GM23338 (cell line): ENCODE data around the gene CAPN8. TPM values are rescaled to one million over a fixed set of nuclear protein-coding genes. Genes with fewer than 3 reads are reported as not detected.

Experiments used
- ATAC-seq: fragments of 200-7000 bp; cut with Tn5 transposase; 3 replicates; pipeline ENCODE4 v1.9.1; 2020
- DNase-seq: peaks from one replicate; pipeline ENCODE4 v3.0.0-alpha.2; 2015; ENCODE audit warnings: low spot score
- H2AFZ ChIP-seq: fragments of 200-600 bp; sonication (generic); 2 replicates; pipeline ENCODE4 v1.8.0; 2016; ENCODE audit warnings: antibody characterized with exemption, mild to moderate bottlenecking, moderate library complexity
- H3F3A ChIP-seq: fragments of 200-600 bp; sonication (generic); replicated peaks from 2 replicates; pipeline ENCODE4 v1.8.0; 2017; ENCODE audit warnings: antibody characterized with exemption, mixed run types, low read depth
- H3K27ac ChIP-seq: fragments of 200-600 bp; sonication (generic); 2 replicates; pipeline ENCODE4 v1.6.1; 2016; ENCODE audit warnings: low read depth
- H3K27me3 ChIP-seq: fragments of 200-600 bp; sonication (generic); 2 replicates; pipeline ENCODE4 v1.8.0; 2016; ENCODE audit warnings: mild to moderate bottlenecking, mixed run types, moderate library complexity; ENCODE audit not compliant: insufficient read depth
- H3K36me3 ChIP-seq: fragments of 200-600 bp; sonication (generic); 2 replicates; pipeline ENCODE4 v1.8.0; 2016; ENCODE audit warnings: mild to moderate bottlenecking; ENCODE audit not compliant: insufficient read depth
- H3K4me1 ChIP-seq: fragments of 200-600 bp; sonication (generic); 2 replicates; pipeline ENCODE4 v1.8.0; 2016; ENCODE audit warnings: mild to moderate bottlenecking, moderate library complexity; ENCODE audit not compliant: insufficient read depth
- H3K4me2 ChIP-seq: fragments of 200-600 bp; sonication (generic); 2 replicates; pipeline ENCODE4 v1.7.1; 2017; ENCODE audit warnings: mixed run types
- H3K4me3 ChIP-seq: fragments of 200-600 bp; sonication (generic); 2 replicates; pipeline ENCODE4 v1.6.1; 2016; ENCODE audit warnings: mixed run types
- H3K79me2 ChIP-seq: fragments of 200-600 bp; sonication (generic); replicated peaks from 2 replicates; pipeline ENCODE4 v1.8.0; 2017; ENCODE audit warnings: mild to moderate bottlenecking; ENCODE audit not compliant: insufficient read depth
- H3K9me2 ChIP-seq: fragments of 200-600 bp; sonication (generic); 2 replicates; pipeline ENCODE4 v1.8.0; 2017; ENCODE audit not compliant: insufficient read depth
- H4K20me1 ChIP-seq: fragments of 200-600 bp; sonication (generic); replicated peaks from 2 replicates; pipeline ENCODE4 v1.8.0; 2017; ENCODE audit warnings: mild to moderate bottlenecking; ENCODE audit not compliant: insufficient read depth
- H3K27ac Mint-ChIP-seq: 2 replicates; pipeline ENCODE4 v1.8.0; 2020; ENCODE audit warnings: inconsistent platforms, mild to moderate bottlenecking, moderate library complexity, mixed read lengths
- H3K27me3 Mint-ChIP-seq: 3 replicates; pipeline ENCODE4 v1.8.0; 2022; ENCODE audit warnings: low read depth, mild to moderate bottlenecking, moderate library complexity, mixed read lengths, inconsistent platforms; ENCODE audit not compliant: insufficient read depth, poor library complexity
- H3K36me3 Mint-ChIP-seq: 3 replicates; pipeline ENCODE4 v1.8.0; 2021; ENCODE audit warnings: low read depth, mild to moderate bottlenecking, inconsistent platforms, moderate library complexity, mixed read lengths
- H3K4me1 Mint-ChIP-seq: 3 replicates; pipeline ENCODE4 v1.8.0; 2020; ENCODE audit warnings: mild to moderate bottlenecking, inconsistent platforms, mixed read lengths
- H3K4me3 Mint-ChIP-seq: 3 replicates; pipeline ENCODE4 v1.8.0; 2021; ENCODE audit warnings: moderate library complexity, mild to moderate bottlenecking, inconsistent platforms, mixed read lengths
- H3K9me3 Mint-ChIP-seq: 3 replicates; pipeline ENCODE4 v1.8.0; 2020; ENCODE audit warnings: moderate library complexity, mild to moderate bottlenecking, inconsistent platforms, mixed read lengths
- NANOG ChIP-seq: IDR thresholded peaks from 2 replicates; pipeline ENCODE4 v1.6.1; 2016; ENCODE audit warnings: antibody characterized with exemption, borderline replicate concordance
- ZNF114 ChIP-seq: fragments of 250-450 bp; sonication (Bioruptor Pico); IDR thresholded peaks from 2 replicates; pipeline ENCODE4 v1.5.0; 2020; ENCODE audit warnings: mild to moderate bottlenecking, moderate library complexity
- polyA plus RNA-seq: library from polyadenylated mRNA; unstranded; fragments of >200 nt; fragmentation: Nextera tagmentation; extraction: Ambion mirVana; gene quantifications from 2 replicates; pipeline ENCODE4 v1.2.1, GENCODE V29; 2016
- total RNA-seq: library from RNA; depleted of rRNA; stranded (reverse); fragments of >200 nt; shearing (Covaris generic); gene quantifications from 2 replicates; pipeline ENCODE4 v1.2.3, GENCODE V29; 2014
- TF ChIP-seq, protein P1 (sequence below): fragments of 250-450 bp; sonication (Bioruptor Pico); IDR thresholded peaks from 2 replicates; pipeline ENCODE4 v1.5.0; 2020; ENCODE audit warnings: mild to moderate bottlenecking, moderate library complexity
- TF ChIP-seq, protein P2 (sequence below): IDR thresholded peaks from 2 replicates; pipeline ENCODE4 v1.6.1; 2016; ENCODE audit warnings: antibody characterized with exemption

Gene CAPN8
- total and polyA plus RNA-seq, 2 experiments from 2014 or later = not detected

DNA sequence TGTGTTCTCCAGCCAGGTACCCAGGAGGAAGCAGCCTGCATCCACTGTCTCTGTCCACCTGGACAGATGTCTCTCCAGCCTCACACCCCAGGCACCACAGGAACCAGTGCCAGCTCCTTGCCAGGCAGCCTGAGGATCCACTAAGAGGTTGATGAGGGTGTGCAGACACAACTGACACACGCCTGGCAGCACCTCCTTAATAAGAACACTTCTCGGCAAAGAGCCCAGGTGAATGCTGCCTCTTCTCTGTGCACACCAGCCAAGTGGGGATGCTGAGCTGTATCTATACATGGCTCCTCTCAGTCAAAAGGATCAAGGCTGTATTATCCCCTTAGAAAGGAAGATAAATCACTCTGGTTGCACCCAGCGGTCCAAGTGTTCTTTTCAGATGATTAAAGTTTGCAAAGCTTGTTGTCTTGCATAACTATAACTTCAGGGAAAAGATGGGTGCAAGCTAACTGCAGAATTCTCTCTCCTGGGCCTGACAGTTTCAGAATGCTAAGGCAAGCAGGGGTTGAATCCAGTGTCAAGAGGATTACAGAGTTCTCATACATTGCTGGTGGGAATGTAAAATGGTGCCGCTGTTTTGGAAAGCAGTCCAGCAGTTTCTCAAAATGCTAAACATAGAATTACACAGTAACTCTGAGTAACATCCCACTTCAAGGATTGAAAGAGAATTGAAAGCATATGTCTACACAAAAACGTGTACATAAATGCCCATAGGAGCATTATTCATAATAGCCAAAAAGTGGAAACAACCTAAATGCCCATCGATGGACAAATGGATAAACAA, 3.7 kb upstream of the CAPN8 start:
- H3K27me3 Mint-ChIP-seq = peaks cover 3% of the 10 kb centered on the region
- peaks cover 10% of the 10 kb centered on the region for H3K36me3 Mint-ChIP-seq
- H3K4me1 Mint-ChIP-seq = peaks cover 3% of the 10 kb centered on the region
- Histone ChIP-seq H3K9me2 (peaks cover 4% of the 10 kb centered on the region; the same call in 1 of the 2 replicates), H3K4me3 (no peak overlapping the region), H3K36me3 (peaks cover 12% of the 10 kb centered on the region; the same call in 1 of the 2 replicates), H2AFZ (0 out of 2 replicates have a peak overlapping the region, but pooled peaks have one; percentile 14), H3K27me3 (no peaks in the 10 kb centered on the region), H3K4me2 (no peak overlapping the region), H3K4me1 (no peaks in the 10 kb centered on the region), H3F3A (no peaks in the 10 kb centered on the region), H3K79me2 (no peaks in the 10 kb centered on the region), H3K27ac (no peak overlapping the region), H4K20me1 (no peaks in the 10 kb centered on the region)
- TF ChIP-seq, protein P1, sequence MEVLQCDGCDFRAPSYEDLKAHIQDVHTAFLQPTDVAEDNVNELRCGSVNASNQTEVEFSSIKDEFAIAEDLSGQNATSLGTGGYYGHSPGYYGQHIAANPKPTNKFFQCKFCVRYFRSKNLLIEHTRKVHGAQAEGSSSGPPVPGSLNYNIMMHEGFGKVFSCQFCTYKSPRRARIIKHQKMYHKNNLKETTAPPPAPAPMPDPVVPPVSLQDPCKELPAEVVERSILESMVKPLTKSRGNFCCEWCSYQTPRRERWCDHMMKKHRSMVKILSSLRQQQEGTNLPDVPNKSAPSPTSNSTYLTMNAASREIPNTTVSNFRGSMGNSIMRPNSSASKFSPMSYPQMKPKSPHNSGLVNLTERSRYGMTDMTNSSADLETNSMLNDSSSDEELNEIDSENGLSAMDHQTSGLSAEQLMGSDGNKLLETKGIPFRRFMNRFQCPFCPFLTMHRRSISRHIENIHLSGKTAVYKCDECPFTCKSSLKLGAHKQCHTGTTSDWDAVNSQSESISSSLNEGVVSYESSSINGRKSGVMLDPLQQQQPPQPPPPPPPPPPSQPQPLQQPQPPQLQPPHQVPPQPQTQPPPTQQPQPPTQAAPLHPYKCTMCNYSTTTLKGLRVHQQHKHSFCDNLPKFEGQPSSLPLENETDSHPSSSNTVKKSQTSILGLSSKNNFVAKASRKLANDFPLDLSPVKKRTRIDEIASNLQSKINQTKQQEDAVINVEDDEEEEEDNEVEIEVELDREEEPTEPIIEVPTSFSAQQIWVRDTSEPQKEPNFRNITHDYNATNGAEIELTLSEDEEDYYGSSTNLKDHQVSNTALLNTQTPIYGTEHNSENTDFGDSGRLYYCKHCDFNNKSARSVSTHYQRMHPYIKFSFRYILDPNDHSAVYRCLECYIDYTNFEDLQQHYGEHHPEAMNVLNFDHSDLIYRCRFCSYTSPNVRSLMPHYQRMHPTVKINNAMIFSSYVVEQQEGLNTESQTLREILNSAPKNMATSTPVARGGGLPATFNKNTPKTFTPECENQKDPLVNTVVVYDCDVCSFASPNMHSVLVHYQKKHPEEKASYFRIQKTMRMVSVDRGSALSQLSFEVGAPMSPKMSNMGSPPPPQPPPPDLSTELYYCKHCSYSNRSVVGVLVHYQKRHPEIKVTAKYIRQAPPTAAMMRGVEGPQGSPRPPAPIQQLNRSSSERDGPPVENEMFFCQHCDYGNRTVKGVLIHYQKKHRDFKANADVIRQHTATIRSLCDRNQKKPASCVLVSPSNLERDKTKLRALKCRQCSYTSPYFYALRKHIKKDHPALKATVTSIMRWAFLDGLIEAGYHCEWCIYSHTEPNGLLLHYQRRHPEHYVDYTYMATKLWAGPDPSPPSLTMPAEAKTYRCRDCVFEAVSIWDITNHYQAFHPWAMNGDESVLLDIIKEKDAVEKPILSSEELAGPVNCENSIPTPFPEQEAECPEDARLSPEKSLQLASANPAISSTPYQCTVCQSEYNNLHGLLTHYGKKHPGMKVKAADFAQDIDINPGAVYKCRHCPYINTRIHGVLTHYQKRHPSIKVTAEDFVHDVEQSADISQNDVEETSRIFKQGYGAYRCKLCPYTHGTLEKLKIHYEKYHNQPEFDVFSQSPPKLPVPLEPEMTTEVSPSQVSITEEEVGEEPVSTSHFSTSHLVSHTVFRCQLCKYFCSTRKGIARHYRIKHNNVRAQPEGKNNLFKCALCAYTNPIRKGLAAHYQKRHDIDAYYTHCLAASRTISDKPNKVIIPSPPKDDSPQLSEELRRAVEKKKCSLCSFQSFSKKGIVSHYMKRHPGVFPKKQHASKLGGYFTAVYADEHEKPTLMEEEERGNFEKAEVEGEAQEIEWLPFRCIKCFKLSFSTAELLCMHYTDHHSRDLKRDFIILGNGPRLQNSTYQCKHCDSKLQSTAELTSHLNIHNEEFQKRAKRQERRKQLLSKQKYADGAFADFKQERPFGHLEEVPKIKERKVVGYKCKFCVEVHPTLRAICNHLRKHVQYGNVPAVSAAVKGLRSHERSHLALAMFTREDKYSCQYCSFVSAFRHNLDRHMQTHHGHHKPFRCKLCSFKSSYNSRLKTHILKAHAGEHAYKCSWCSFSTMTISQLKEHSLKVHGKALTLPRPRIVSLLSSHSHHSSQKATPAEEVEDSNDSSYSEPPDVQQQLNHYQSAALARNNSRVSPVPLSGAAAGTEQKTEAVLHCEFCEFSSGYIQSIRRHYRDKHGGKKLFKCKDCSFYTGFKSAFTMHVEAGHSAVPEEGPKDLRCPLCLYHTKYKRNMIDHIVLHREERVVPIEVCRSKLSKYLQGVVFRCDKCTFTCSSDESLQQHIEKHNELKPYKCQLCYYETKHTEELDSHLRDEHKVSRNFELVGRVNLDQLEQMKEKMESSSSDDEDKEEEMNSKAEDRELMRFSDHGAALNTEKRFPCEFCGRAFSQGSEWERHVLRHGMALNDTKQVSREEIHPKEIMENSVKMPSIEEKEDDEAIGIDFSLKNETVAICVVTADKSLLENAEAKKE = no peak
- TF ChIP-seq ZNF114 (CRISPR knock-in tag) (no peak), NANOG (no peak)
- TF ChIP-seq, protein P2, sequence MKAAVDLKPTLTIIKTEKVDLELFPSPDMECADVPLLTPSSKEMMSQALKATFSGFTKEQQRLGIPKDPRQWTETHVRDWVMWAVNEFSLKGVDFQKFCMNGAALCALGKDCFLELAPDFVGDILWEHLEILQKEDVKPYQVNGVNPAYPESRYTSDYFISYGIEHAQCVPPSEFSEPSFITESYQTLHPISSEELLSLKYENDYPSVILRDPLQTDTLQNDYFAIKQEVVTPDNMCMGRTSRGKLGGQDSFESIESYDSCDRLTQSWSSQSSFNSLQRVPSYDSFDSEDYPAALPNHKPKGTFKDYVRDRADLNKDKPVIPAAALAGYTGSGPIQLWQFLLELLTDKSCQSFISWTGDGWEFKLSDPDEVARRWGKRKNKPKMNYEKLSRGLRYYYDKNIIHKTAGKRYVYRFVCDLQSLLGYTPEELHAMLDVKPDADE = no peak
- ATAC-seq (no peak), DNase-seq (no peak)
- no peak overlapping the region for H3K4me3 Mint-ChIP-seq
- H3K9me3 Mint-ChIP-seq = peaks cover 15% of the 10 kb centered on the region
- H3K27ac Mint-ChIP-seq = no peak overlapping the region
